Stimulated activated CD4-positive, alpha-beta T cell treated with anti-CD3 and anti-CD28 coated beads, Interleukin-1b, Interleukin-23, amount 100 ng/mL, for 4 hours (primary cell): Measurements from ENCODE around the gene PKNOX2.

Source experiments
- DNase-seq, 2 donors: peaks; one replicate each; pipeline ENCODE4 v3.0.0-alpha.2; 2020; ENCODE audit warnings: low read depth in 2 of 2

PKNOX2 gene, protein sequence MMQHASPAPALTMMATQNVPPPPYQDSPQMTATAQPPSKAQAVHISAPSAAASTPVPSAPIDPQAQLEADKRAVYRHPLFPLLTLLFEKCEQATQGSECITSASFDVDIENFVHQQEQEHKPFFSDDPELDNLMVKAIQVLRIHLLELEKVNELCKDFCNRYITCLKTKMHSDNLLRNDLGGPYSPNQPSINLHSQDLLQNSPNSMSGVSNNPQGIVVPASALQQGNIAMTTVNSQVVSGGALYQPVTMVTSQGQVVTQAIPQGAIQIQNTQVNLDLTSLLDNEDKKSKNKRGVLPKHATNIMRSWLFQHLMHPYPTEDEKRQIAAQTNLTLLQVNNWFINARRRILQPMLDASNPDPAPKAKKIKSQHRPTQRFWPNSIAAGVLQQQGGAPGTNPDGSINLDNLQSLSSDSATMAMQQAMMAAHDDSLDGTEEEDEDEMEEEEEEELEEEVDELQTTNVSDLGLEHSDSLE

DNA sequence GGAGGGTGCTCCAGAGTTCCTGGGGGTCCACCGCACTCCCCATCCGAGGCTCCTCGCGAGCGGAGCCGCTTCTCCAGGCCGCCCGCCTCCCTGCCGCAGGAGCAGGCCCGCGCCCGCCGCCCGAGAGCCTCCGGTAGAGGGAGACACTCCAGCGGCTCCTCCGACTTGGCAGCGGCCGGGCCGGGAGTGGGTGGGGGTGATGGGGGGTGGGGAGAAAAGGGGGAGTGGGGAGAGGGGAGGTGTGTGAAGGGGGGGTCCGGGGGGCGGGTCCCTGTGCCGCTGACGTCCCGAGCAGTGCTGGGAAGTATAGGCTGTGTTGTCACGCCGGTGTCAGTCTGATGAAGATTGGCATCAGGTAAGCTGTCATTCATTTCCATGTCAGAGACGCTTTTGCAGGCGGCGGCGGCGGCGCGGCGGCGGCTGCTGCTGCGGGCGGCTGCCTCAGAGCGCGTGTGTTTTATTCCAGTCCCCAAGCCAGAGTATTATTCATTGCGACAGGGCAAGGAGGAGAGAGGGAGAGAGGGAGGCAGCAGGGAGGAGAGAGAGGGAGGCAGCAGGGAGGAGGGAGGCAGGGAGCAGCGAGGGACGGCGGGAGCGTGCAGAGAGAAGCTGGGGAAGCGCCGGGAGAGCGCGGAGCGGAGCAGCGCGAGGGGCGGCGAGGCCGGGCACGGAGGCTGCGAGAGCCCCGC lies at the start of gene PKNOX2:
TSS of gene PKNOX2 (plus strand) at position 330 of the 689 bp plus-strand sequence. CDS start 186,555 bp downstream, outside the sequence.
- peak; percentile 43 to 72 for DNase-seq

DNA sequence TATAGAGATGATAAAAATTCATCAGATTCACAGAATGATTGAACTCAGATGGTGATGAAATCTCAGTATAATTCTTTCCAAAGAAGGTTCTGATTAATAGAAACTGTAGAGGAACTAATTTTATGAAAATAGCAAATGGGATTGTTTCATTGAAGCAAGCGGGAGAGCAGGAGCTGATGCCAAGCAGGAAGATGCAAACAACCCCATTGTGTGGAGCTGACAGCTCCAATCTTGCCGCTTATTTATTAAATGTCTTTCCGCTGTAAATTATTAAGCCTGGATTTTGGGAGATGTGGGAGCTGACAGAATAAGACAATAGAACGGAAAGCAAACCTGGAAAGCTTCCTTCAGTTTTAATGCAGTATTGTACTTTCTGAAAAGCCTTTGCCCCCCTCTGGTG lies 47.1 kb upstream of the PKNOX2 start:
- DNase-seq = no peak

DNA sequence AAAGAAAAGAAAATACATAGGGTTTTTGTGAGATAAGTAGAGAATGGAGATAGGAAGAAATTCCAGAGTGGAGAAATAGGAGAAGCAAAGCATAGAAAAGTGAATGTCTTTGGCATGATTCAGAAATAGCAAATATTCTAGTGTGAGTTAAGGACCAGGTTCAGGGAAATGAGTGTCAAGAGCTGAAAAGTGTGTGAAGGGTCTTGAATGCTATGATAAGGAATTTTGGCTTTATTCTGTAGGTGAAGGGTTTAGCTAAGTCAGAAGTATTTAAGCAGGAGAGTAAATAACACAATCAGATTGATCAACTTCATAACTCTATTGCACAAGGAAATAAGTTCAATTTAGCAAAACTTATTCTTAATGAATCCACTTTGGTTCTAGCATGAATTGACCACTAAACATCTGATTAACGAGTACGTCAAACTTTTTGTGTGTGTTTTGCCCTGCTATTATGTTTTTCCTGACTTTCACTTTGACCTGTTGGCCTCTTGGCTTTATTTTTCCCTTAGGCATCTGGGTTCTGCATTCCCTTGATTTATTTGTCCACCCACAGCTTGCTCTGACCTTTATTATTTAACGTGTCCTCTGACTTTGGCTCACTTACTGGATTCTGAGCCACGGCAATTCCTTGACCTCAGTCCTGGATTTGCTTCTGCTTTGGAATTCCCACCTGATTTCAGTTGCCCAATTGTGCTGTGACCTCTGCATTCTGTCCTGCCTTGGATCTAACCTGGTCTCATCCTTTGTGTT lies 41.2 kb upstream of the PKNOX2 start:
- DNase-seq = no peak

DNA sequence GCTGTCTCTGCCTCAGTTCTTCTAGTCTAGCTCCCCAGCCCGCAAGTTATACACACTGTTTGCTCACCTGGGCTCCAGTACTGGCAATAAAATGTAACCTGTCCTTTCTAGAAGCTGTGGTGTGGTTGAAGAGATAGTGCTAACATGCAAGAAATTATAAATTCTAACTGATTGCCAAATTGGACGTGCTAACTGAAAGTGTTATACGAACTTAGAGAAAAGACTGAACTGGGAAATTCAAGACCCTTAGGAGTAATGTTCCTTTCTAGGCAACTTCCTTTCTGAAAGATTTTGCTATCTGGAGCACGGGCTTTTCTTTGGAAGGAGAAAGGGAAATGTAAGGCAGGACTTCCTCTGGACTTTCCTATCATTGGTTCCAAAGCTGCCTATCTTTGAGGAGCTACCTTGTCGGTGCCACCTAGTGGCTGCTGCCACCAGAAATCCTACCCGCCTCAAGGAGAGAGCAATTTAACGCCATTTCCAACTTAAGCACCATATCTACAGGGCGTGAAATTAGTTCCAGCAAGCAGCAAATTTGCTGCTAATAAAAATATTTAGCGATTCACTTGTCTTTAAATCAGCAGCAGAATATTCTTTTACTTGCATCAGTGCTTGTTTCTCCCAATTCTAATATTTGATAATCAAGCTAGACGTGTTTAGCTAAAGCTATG lies 40.5 kb upstream of the PKNOX2 start:
- DNase-seq = peak in 1 of 2 donors; percentile 22

DNA sequence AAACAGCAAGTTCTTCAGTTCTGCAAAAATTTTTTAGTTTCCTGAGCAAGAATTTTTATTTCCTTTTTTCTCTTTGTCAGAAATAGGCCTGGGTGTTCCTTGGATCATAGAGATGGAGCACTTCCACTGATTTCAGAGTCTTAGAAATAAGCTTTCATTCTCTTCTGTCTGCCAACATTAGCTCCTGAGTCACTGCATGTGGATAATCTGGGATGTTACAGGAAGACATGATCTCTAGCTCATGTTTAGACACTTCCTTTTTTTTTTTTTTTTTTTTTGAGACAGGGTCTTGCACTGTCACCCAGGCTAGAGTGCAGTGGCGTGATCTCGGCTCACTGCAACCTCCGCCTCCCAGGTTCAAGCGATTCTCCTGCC lies 39.9 kb upstream of the PKNOX2 start:
- no peak for DNase-seq

DNA sequence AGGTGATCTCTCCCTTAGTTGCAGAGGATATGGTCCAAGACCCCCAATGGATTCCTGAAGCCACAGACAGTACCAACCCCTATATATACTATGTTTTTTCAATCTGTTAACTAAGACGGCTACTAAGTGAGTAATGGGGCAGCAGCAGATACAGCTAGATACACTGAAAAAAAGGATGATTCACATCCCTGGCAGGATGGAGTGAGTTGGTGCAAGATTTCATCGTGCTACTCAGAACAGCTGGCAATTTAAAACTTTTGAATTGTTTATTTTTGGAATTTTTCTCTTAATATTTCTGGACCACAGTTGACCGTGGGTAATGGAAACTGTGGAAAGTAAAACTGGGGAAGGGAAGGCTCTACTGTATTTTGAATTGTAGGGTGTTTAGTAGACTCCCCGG lies 36.1 kb upstream of the PKNOX2 start:
- no peak for DNase-seq

DNA sequence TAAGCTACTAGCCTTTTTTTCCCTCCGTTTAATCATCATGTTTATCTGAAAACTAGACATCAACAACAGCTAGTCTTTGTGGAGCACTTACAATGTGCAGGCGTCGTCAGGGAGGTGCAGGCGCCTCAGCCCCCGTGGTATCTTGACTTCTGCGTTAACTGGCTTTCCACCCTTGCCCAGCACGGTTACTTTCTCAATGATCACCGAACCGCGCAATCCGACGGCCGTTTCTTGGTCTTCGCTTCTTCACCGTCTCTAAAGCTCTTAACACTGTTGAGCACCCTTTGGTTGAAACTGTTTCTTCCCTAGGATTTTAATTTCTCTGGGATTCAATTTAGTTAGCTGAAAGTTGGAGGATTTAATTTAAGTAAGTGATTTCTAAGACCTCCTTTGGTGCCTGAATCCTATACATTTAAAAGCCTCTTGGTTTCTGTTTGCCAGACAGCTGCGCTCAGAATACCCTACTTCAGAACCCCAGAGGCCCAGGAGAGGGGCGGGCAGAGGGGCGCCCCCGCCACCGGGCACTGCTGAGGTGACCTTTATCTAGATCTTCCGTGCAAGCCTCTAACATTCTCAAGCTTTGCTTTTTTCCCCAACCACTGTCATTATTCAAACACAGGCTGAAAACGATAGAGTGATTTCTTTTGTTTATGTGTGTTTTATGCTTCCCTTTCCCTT lies 35.1 kb upstream of the PKNOX2 start:
- DNase-seq = no peak

DNA sequence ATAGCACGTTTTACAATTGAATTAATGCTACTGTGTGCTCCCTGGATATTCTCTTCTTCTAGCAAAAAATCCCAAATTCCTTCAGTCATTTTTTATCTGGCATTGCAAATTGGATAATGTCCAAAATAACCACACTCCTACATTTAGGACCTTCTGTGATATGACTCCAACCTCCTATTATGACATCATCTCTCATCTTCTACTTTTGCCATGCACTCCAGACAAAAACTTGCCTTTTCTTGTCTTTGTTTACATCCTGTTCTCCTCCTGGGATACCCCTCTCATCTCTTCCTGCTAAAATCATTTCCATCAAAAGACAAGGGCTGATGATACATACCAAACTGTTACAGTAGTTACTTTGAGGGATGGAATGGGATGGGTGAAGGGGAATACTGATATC lies 32.5 kb upstream of the PKNOX2 start:
- no peak for DNase-seq

DNA sequence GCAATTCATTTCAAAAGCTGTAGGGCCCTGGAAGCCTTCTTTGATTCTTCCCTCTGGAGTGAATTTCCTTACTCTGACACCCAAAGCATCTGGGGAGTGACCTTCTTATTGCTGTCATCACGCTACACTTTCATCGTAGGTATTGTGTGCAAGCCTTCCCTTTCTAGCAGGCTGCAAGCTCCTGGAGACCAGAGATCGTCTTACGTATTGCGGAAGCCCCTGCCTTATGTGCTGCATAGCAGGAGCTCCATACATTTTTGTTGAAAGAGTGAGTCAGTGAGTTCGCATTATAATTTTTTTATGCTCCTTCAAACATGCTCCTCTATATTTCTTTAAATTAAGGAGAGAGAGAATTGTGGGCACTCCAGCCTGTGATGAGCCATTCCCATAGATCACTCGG lies 32.0 kb upstream of the PKNOX2 start:
- no peak for DNase-seq

DNA sequence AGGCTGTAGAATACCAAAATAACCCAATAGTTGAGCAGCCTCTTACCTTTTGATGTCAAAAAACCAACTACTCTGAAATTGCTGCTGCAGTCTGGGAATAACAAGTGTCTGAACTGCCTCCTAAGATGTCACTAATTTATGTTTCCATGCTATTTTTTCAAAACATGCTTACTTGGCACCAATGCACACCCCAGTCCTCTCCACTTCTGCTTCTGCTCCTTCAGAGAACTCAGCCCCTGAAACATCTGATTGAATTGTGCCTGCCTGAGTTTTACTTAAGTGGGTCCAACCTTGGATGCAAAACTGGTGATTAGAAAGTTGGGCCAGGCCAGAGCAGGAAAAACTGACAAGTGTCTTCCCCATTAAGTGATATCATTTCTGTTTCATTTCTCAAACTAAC lies 28.6 kb upstream of the PKNOX2 start:
- no peak for DNase-seq

DNA sequence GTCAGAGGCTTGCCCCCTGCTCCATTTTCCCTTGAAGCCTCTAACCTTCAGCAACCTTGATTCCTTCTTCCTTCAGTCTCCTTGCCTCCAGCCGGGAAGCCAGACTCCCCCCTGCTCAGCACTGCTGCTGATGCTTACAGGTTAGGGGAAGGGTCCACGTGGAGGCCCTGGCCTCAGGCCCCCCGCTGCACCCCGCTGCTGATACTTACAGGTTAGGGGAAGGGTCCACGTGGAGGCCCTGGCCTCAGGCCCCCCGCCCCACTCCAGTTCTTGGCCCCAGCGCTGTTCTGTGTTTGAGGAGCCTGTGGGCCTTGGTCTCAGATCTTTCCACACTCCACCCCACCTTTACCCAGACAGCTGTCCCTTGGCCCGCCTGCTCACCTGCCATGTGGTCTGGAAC lies 25.6 kb upstream of the PKNOX2 start:
- no peak for DNase-seq

DNA sequence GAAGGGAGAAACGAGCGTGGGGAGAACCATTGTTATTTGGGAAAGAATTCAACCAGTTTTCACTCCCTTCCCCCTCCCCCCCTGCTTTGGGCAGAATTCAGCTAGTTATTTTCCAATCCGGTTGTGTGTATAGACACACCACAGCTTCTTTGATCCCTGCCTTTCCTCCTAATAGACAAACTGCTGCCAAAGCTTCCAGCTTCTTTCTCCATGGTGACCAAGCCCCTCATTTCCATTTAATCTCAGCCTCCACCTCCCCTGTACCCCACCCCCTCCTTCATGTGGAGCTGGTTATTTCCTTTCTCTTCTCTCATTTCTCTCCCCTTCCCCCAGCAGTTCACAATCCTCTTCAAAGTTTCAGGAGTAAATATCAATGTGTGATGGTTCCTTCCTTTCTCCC lies 24.8 kb upstream of the PKNOX2 start:
- DNase-seq = no peak

DNA sequence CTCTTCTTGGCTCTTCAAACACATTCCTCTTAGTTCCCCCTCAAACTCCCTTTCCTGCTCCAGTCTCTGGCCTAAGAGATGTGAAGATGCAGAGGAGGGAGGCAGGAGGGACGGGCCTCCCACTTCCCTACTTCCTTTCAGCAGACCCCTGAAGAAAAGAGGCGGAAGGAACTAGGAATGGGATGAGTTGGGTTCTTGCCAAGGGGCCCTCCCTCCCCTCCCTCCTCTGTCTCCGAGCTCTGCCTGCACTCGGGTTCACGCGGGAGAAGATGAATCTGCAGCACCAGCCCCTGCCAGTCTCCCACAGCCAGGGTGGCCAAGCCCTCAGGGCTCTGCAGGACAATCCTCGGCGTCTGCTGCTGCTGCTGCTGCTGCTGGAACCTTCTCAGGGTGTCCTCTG lies 24.3 kb upstream of the PKNOX2 start:
- DNase-seq = no peak

DNA sequence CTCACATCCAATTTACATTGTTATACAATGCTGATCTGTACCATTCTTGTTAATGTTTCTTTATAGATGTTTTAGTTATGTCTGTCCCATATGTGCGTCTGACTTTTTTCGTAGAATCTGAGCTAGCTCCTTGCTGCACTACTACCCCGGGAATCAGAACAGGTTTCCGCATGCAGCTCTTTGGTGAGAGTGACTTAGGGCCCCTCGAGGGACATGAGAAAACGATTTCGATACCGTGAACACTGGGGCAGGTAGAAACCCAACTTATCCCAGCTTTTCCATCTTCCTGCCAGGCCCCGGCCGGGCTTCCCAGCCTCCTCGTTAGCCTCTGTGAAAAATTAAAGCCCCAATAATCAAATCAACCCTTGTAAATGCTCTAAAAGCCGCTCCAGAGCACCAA lies 23.4 kb upstream of the PKNOX2 start:
- DNase-seq = no peak

DNA sequence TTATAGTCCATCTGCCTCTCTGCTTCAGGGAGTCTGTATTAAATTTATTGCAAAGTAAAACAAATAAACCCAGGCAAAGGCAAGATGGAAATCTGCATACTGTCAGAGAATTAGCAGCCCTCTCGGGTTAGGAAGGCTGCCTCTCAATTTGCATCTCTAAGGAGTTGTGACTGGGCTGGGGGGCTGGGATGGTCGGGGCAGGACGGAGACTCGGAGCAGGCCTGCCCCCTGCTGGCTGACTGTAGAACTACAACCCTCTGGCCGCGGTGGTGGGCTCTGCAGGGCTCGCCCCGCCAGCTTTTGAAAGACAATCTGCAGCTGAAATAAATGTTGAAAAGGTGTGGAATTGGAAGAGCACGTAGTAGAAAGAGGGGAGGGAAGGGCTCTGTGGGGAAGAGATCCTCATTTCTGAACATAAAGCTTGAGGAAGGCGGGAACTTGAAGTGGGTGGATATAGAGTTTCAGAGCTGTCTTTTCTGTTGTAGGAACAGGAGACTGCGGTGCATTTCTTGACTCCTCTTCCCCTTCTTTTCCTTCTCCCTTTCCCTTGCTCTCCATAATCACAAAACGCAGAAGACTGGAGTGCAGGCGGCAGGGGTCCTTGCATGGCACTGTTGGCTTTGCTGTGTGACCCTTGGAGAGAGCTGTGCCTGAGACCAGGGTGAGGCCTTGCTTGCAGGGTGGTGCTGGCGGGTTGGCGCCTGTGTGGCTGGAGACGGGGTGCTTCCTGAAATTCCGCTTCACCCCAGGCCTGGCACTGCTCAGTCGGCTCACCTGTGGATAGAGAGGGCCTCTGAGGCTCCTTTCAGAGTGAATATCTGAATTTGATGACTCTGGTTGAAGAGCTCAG lies 22.6 kb upstream of the PKNOX2 start:
- DNase-seq = peak; percentile 56 to 57

DNA sequence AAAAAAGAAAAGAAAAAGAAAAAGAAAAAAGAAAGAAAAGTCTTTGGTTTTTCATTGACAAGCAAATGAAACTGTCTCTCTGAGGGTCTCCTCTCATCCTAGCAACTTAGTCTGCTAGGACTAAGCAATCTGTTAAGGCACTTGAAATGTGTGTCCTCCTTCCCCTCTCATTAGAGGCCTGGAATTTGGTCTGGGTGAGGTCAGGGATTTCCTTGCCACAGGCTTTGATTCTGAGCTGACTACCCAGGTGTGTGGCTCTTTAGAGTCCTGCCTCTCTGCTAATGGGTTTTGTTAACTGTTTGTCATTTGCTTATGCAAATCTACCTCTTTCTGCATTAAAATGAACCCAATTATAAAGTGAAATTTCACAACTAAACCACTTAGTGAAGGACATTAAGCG lies 18.3 kb upstream of the PKNOX2 start:
- DNase-seq = no peak

DNA sequence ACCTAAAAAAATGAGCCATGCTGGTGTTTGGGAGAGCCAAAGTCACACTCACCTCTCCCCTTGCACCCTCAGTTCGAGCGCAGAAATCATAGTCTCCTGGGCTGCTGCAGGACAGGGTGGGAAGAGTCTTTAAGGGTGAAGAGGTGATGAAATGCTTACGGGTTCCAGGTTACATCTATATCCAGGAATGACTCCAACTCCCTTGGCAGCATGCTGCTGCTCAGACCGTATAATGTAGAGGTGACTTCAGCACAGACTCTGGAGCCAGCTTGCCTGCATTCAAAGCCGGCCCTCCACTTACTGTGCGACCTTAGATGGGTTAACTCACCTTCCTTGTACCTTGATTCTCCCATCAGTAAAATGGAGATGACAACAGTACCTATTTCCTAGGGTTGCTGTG lies 17.3 kb upstream of the PKNOX2 start:
- DNase-seq = no peak

DNA sequence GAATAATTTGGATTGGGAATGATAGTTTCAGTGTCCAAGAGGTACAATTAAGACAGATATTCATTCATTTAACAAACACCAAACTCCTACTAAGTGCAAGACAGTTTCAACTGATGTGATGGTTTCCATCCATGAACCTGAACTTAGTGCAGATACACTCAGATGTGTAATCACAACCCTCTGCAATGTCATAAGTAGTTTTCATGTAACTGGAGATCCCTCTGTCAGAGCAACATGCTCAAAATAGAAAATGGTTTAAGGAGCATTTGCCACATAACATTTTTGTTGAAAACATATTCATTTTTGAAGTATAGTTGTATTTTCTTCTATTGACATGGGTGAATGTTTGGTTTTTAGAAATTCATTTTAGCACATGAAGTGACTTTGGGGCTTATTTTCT lies 16.5 kb upstream of the PKNOX2 start:
- DNase-seq = no peak

DNA sequence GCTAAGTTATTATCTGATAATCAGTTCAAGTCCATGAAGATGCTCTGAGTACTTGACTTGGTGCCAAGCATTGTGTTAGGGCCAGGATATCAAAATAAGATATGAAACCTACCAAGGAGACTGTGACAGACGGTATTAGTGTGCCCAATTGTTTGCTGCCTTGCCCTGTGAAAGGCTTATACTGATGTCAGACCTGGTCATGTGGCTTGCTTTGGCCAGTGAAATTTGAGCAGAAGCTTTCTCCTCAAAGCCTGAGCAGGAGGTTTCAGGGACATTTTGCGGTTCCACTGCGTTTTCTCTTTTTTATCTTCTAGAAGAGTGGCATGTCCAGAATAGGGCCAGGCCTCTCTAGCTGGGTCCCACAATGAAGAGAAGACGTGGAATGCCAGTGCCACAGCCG lies 15.8 kb upstream of the PKNOX2 start:
- DNase-seq = no peak

DNA sequence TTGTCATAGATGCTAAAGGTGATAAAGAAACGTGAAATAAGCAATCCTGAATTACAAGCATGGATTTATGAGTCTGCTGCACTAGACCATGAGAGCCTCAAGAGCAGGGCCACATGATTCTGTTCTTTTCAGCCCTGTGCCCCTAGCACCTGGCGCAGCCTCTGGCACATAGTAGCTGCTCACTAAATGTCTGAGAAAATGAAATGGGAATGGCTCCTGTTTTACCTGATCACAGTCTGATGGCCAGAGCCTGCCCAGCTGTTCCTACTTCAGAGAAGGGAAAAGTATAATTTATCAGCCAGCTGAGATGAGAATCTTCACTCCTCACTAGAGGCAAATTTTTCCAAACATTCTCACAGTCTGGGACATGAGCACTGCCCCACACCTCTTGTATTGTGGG lies 10.7 kb upstream of the PKNOX2 start:
- DNase-seq = no peak
